OCI-LY3 (cell line): ENCODE results near the gene TYW1B.
"Not testable (repeated sequence)": the region's sequence is repeated elsewhere in the genome, so short reads cannot be mapped to it uniquely, and the experiment has no call there.

ENCODE experiments used
- H2AFZ ChIP-seq: fragments of 200-600, 300-600 bp; shearing (Covaris generic); 2 replicates; pipeline ENCODE4 v1.6.0; 2014; ENCODE audit warnings: antibody characterized with exemption, low read depth, low read length
- H3K27ac ChIP-seq: fragments of 200-600, 300-600 bp; sonication (generic); 2 replicates; pipeline ENCODE4 v1.5.1; 2014; ENCODE audit warnings: mild to moderate bottlenecking, low read length, moderate library complexity, mixed read lengths
- H3K27me3 ChIP-seq: fragments of 200-600, 300-600 bp; sonication (generic); 2 replicates; pipeline ENCODE4 v1.6.1; 2014; ENCODE audit warnings: low read depth, low read length, mixed read lengths
- H3K36me3 ChIP-seq: fragments of 200-600, 300-600 bp; sonication (generic); replicated peaks from 2 replicates; pipeline ENCODE3; 2014; ENCODE audit warnings: low read depth, low read length, mixed read lengths
- H3K4me1 ChIP-seq: fragments of 300-600, 200-600 bp; sonication (generic); 2 replicates; pipeline ENCODE4 v1.6.1; 2014; ENCODE audit warnings: low read length, mixed read lengths
- H3K4me2 ChIP-seq: fragments of 200-600, 300-600 bp; sonication (generic); 2 replicates; pipeline ENCODE4 v1.6.1; 2014; ENCODE audit warnings: low read length, mixed read lengths
- H3K4me3 ChIP-seq: fragments of 300-600, 200-600 bp; sonication (generic); 2 replicates; pipeline ENCODE4 v1.5.1; 2014; ENCODE audit warnings: antibody characterized with exemption, mild to moderate bottlenecking, low read length, moderate library complexity
- H3K79me2 ChIP-seq: fragments of 300-600, 200-600 bp; shearing (Covaris generic); 2 replicates; pipeline ENCODE4 v1.6.1; 2014; ENCODE audit warnings: mild to moderate bottlenecking, low read length, mixed read lengths
- H3K9ac ChIP-seq: fragments of 300-600, 200-600 bp; shearing (Covaris generic); 2 replicates; pipeline ENCODE4 v1.6.0; 2014; ENCODE audit warnings: mild to moderate bottlenecking, low read length, moderate library complexity
- H3K9me3 ChIP-seq: fragments of 200-600, 300-600 bp; shearing (Covaris generic); 2 replicates; pipeline ENCODE4 v1.6.1; 2014; ENCODE audit warnings: low read length, mixed read lengths; ENCODE audit not compliant: insufficient read depth
- H4K20me1 ChIP-seq: fragments of 200-600, 300-600 bp; sonication (generic); 2 replicates; pipeline ENCODE4 v1.6.1; 2016; ENCODE audit warnings: low read length, mixed read lengths; ENCODE audit not compliant: insufficient read depth
- CTCF ChIP-seq: fragments of 200-600, 300-600 bp; sonication (generic); IDR thresholded peaks from 2 replicates; pipeline ENCODE4 v1.5.1; 2014; ENCODE audit warnings: antibody characterized with exemption, low read length, low read depth
- EZH2phosphoT487 ChIP-seq: fragments of 200-600 bp; shearing (Covaris generic); IDR thresholded peaks from 2 replicates; pipeline ENCODE4 v1.6.1; 2018; ENCODE audit warnings: antibody characterized with exemption, mixed run types, low read depth

TYW1B gene

GRCh38 chr7:72785166-72785955 is 42.6 kb downstream of the TYW1B start:
- Histone ChIP-seq H4K20me1 (no peaks in the 10 kb centered on the region), H3K4me1 (no peaks in the 10 kb centered on the region), H3K36me3 (no peaks in the 10 kb centered on the region), H3K27ac (no peak overlapping the region), H3K9ac (no peak overlapping the region), H3K4me2 (no peak overlapping the region), H3K79me2 (no peaks in the 10 kb centered on the region), H3K9me3 (no peaks in the 10 kb centered on the region), H2AFZ (no peak overlapping the region), H3K27me3 (no peaks in the 10 kb centered on the region), H3K4me3 (no peak overlapping the region)
- TF ChIP-seq EZH2phosphoT487 (no peak), CTCF (no peak)

- not testable (repeated sequence) for H3K27ac ChIP-seq, H3K4me1 ChIP-seq, H3K4me3 ChIP-seq, H3K27me3 ChIP-seq, H3K79me2 ChIP-seq, H2AFZ ChIP-seq, H3K36me3 ChIP-seq, H3K4me2 ChIP-seq, H4K20me1 ChIP-seq, H3K9ac ChIP-seq, H3K9me3 ChIP-seq
These were observed 44.2 kb downstream of the TYW1B start for GRCh38 chr7:72783601-72784370.

- Histone ChIP-seq H2AFZ (no peak overlapping the region), H4K20me1 (no peaks in the 10 kb centered on the region), H3K4me2 (no peak overlapping the region), H3K27me3 (no peaks in the 10 kb centered on the region), H3K4me1 (no peaks in the 10 kb centered on the region), H3K27ac (no peak overlapping the region), H3K9ac (no peak overlapping the region), H3K9me3 (no peaks in the 10 kb centered on the region), H3K4me3 (no peak overlapping the region), H3K36me3 (no peaks in the 10 kb centered on the region), H3K79me2 (no peaks in the 10 kb centered on the region)
- TF ChIP-seq CTCF, result no peak
- TF ChIP-seq EZH2phosphoT487, result no peak
These were observed 46.4 kb downstream of the TYW1B start for GRCh38 chr7:72781631-72782030.

GRCh38 chr7:72781161-72781560 is 46.8 kb downstream of the TYW1B start:
- no peaks in the 10 kb centered on the region for H3K27me3 ChIP-seq
- no peaks in the 10 kb centered on the region for H3K9me3 ChIP-seq
- H3K79me2 ChIP-seq, result no peaks in the 10 kb centered on the region
- no peaks in the 10 kb centered on the region for H3K4me1 ChIP-seq
- H3K27ac ChIP-seq, result no peak overlapping the region
- TF ChIP-seq CTCF (no peak), EZH2phosphoT487 (no peak)
- no peak overlapping the region for H3K4me2 ChIP-seq
- H3K36me3 ChIP-seq, result no peaks in the 10 kb centered on the region
- H4K20me1 ChIP-seq, result no peaks in the 10 kb centered on the region
- no peak overlapping the region for H3K4me3 ChIP-seq
- H2AFZ ChIP-seq, result no peak overlapping the region
- no peak overlapping the region for H3K9ac ChIP-seq

GRCh38 chr7:72780289-72780894 is 47.6 kb downstream of the TYW1B start:
- H4K20me1 ChIP-seq, H3K4me2 ChIP-seq, H3K27ac ChIP-seq, H3K9me3 ChIP-seq, H2AFZ ChIP-seq, H3K79me2 ChIP-seq, H3K27me3 ChIP-seq, H3K4me3 ChIP-seq, H3K9ac ChIP-seq, H3K4me1 ChIP-seq, H3K36me3 ChIP-seq: not testable (repeated sequence)

- not testable (repeated sequence) for H3K79me2 ChIP-seq, H3K4me3 ChIP-seq, H3K27me3 ChIP-seq, H3K4me2 ChIP-seq, H4K20me1 ChIP-seq, H3K27ac ChIP-seq, H3K4me1 ChIP-seq, H3K9ac ChIP-seq, H2AFZ ChIP-seq, H3K9me3 ChIP-seq, H3K36me3 ChIP-seq
These were observed 50.8 kb downstream of the TYW1B start for GRCh38 chr7:72777167-72777566.
